Activated CD4-positive, alpha-beta memory T cell treated with anti-CD3 and anti-CD28 coated beads, Interleukin-2, amount 10 ng/mL, durations not matched to agents 7 days and 5 days (primary cell): ENCODE data around the gene MMEL1. TPM values are rescaled to one million over a fixed set of nuclear protein-coding genes. Genes with fewer than 3 reads are reported as not detected.
A peak's percentile ranks its signal among the peaks of the same experiment; 100 is the strongest.
"Not testable (repeated sequence)": the region's sequence is repeated elsewhere in the genome, so short reads cannot be mapped to it uniquely, and the experiment has no call there.

Experiments used
- CTCF ChIA-PET: fragments of 350-600 bp; sonication (Branson Sonifier 250); formaldehyde crosslinking; loops from one replicate; lab custom pipeline; 2021; ENCODE audit warnings: antibody characterized with exemption, inconsistent platforms; lab: Charles Lee
- POLR2A ChIA-PET: fragments of 350-600 bp; sonication (Branson Sonifier 250); formaldehyde crosslinking; loops from one replicate; lab custom pipeline; 2021; ENCODE audit warnings: antibody characterized with exemption; lab: Charles Lee
- DNase-seq: peaks from one replicate; pipeline ENCODE4 v3.0.0-alpha.2; 2020
- H3K27ac Mint-ChIP-seq: one replicate; pipeline ENCODE4 v1.8.0; 2021; ENCODE audit warnings: mild to moderate bottlenecking, mixed read lengths
- H3K27me3 Mint-ChIP-seq: one replicate; pipeline ENCODE4 v1.8.0; 2021; ENCODE audit warnings: mixed read lengths
- H3K36me3 Mint-ChIP-seq: one replicate; pipeline ENCODE4 v1.8.0; 2021; ENCODE audit warnings: low read depth, mixed read lengths
- H3K4me1 Mint-ChIP-seq: one replicate; pipeline ENCODE4 v1.8.0; 2021; ENCODE audit warnings: mixed read lengths
- H3K4me3 Mint-ChIP-seq: one replicate; pipeline ENCODE4 v1.8.0; 2021; ENCODE audit warnings: mild to moderate bottlenecking, mixed read lengths
- H3K9me3 Mint-ChIP-seq: one replicate; pipeline ENCODE4 v1.8.0; 2021; ENCODE audit warnings: mixed read lengths
- total RNA-seq, 2 experiments: library from RNA; stranded (reverse); gene quantifications; one replicate each; pipeline ENCODE4 v1.2.3, GENCODE V29; 2021

MMEL1 gene, protein sequence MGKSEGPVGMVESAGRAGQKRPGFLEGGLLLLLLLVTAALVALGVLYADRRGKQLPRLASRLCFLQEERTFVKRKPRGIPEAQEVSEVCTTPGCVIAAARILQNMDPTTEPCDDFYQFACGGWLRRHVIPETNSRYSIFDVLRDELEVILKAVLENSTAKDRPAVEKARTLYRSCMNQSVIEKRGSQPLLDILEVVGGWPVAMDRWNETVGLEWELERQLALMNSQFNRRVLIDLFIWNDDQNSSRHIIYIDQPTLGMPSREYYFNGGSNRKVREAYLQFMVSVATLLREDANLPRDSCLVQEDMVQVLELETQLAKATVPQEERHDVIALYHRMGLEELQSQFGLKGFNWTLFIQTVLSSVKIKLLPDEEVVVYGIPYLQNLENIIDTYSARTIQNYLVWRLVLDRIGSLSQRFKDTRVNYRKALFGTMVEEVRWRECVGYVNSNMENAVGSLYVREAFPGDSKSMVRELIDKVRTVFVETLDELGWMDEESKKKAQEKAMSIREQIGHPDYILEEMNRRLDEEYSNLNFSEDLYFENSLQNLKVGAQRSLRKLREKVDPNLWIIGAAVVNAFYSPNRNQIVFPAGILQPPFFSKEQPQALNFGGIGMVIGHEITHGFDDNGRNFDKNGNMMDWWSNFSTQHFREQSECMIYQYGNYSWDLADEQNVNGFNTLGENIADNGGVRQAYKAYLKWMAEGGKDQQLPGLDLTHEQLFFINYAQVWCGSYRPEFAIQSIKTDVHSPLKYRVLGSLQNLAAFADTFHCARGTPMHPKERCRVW
- total RNA-seq = 1 to 10 TPM; 1.0 to 1.5 TPM

DNA sequence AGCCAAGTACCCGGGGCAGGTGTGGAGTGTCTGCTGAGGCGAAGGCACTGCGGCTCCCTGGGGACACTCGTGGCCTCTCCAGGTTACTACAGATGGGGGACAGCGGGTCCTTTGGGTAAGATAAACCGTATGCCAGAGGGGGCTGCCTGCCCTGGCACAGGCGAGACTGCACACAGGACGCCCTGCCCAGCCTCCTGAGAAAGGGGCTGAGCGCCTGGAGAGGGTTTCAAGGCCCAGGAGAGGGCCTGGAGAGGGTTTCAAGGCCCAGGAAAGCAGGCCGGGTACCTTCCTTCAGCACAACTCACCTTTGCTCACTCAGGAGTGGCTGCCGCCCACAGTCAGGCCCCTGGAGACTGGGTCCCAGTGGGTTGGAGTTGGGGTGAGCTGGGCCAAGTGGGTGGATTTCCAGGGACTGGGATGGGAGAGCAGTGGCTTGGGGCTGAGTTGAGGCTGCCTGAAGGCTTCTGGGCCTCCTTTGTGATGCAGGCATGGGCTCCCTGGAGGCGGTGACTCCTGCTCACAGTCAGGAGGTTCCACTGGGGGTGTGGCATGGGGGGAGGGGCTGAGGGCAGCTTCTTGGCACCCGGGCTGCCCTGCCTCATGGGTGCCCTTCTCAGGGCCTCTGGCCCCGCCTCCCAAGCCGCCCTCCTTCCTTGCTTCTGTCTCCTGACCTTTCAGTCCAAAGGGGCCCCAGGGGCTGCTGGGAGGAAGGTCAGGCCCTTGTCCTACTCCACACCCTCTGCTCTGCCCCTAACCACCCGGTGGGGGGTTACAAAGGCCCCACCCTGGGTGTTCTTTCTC is at the start of gene MMEL1:
Gene MMEL1, minus strand, starts transcription at position 456 of the 801 bp plus-strand sequence. CDS start 3,532 bp downstream, outside the sequence.
- no peak within 1 kb of the TSS for H3K27ac Mint-ChIP-seq
- H3K9me3 Mint-ChIP-seq = peaks cover 23% of the 10 kb centered on the region
- H3K4me3 Mint-ChIP-seq = no peak within 1 kb of the TSS
- no peaks in the 10 kb centered on the region for H3K4me1 Mint-ChIP-seq
- H3K36me3 Mint-ChIP-seq = peaks cover 10% of the 10 kb centered on the region
- no peak for DNase-seq
- ChIA-PET CTCF (no interaction called here), POLR2A (interaction anchor here (0.7 kb wide), 1 partner anchor 109 kb away, joined by 3 read pairs; no protein-coding TSS in a partner anchor)
- H3K27me3 Mint-ChIP-seq = peaks cover 27% of the 10 kb centered on the region

GRCh38 chr1:2676726-2677125 is 43.9 kb upstream of the MMEL1 start:
- H3K4me3 Mint-ChIP-seq, DNase-seq, POLR2A ChIA-PET, H3K27me3 Mint-ChIP-seq, H3K27ac Mint-ChIP-seq, H3K36me3 Mint-ChIP-seq, H3K4me1 Mint-ChIP-seq, CTCF ChIA-PET, H3K9me3 Mint-ChIP-seq: not testable (repeated sequence)

DNA sequence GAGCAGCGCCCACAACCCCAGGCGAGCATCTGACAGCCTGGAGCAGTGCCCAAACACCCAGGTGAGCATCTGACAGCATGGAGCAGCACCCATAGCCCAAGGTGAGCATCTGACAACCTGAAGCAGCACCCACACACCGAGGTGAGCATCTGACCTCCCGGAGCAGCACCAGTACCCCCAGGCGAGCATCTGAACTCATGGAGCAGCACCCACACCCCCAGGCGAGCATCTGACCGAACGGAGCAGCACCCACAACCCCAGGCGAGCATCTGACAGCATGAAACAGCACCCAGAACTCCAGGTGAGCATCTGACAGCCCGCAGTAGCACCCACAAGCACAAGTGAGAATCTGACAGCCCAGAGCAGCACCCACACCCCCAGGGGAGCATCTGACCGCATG is 38.8 kb upstream of the MMEL1 start:
- H3K4me1 Mint-ChIP-seq, POLR2A ChIA-PET, H3K27ac Mint-ChIP-seq, CTCF ChIA-PET, H3K4me3 Mint-ChIP-seq, H3K27me3 Mint-ChIP-seq, H3K9me3 Mint-ChIP-seq, DNase-seq, H3K36me3 Mint-ChIP-seq: not testable (repeated sequence)

DNA sequence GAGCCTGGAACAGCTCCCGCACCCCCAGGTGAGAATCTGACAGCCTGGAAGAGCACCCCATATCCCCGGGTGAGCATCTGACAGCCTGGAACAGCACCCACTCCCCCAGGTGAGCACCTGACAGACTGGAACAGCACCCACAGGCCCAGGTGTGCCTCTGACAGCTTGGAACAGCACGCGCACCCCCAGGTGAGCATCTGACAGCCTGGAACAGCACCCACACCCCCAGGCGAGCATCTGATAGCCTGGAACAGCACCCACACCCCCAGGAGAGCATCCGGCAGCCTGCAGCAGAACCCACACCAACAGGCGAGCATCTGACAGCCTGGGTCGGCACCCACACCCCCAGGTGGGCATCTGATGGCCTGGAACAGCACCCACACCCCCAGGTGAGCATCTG is 27.0 kb upstream of the MMEL1 start:
- H3K36me3 Mint-ChIP-seq, H3K27ac Mint-ChIP-seq, DNase-seq, POLR2A ChIA-PET, H3K9me3 Mint-ChIP-seq, H3K4me1 Mint-ChIP-seq, H3K4me3 Mint-ChIP-seq, CTCF ChIA-PET, H3K27me3 Mint-ChIP-seq: not testable (repeated sequence)

- H3K4me1 Mint-ChIP-seq, POLR2A ChIA-PET, CTCF ChIA-PET, H3K4me3 Mint-ChIP-seq, H3K27ac Mint-ChIP-seq, DNase-seq, H3K27me3 Mint-ChIP-seq, H3K36me3 Mint-ChIP-seq, H3K9me3 Mint-ChIP-seq: not testable (repeated sequence)
These were observed 25.1 kb upstream of the MMEL1 start for GRCh38 chr1:2657909-2658308.

GRCh38 chr1:2657124-2657523 is 24.3 kb upstream of the MMEL1 start:
- H3K36me3 Mint-ChIP-seq, H3K9me3 Mint-ChIP-seq, POLR2A ChIA-PET, H3K4me1 Mint-ChIP-seq, CTCF ChIA-PET, H3K27me3 Mint-ChIP-seq, DNase-seq, H3K27ac Mint-ChIP-seq, H3K4me3 Mint-ChIP-seq: not testable (repeated sequence)

DNA sequence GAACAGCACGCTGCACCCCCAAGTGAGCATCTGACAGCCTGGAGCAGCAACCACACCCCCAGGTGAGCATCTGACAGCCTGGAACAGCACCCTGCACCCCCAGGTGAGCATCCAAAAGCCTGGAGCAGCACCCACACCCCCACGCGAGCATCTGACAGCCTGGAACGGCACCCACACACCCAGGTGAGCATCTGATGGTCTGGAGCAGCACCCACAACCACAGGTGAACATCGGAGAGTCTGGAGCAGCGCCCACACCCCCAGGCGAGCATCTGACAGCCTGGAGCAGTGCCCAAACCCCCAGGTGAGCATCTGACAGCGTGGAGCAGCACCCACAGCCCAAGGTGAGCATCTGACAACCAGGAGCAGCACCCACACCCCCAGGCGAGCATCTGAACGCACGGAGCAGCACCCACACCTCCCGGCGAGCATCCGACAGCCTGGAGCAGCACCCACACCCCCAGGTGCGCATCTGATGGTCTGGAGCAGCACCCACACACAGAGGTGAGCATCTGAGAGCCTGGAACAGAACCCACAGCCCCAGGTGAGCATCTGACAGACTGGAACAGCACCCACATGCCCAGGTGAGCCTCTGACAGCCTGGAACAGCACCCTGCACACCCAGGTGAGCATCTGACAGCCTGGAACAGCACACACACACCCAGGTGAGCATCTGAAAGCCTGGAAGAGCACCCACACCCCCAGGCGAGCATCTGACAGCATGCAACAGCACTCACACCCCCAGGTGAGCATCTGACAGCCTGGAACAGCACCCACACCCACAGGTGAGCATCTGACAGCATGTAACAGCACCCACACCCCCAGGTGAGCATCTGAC is 23.0 kb upstream of the MMEL1 start:
- peak; percentile 28 for DNase-seq
- H3K36me3 Mint-ChIP-seq, POLR2A ChIA-PET, H3K4me3 Mint-ChIP-seq, H3K27ac Mint-ChIP-seq, H3K27me3 Mint-ChIP-seq, H3K9me3 Mint-ChIP-seq, H3K4me1 Mint-ChIP-seq: not testable (repeated sequence)
- CTCF ChIA-PET = interaction anchor here (0.8 kb wide), 1 partner anchor 239 kb away, joined by 3 read pairs; no protein-coding TSS in a partner anchor

- H3K4me1 Mint-ChIP-seq, POLR2A ChIA-PET, H3K27ac Mint-ChIP-seq, H3K27me3 Mint-ChIP-seq, H3K9me3 Mint-ChIP-seq, H3K4me3 Mint-ChIP-seq, DNase-seq, CTCF ChIA-PET, H3K36me3 Mint-ChIP-seq: not testable (repeated sequence)
These were observed 21.7 kb upstream of the MMEL1 start for GRCh38 chr1:2654443-2654948.

DNA sequence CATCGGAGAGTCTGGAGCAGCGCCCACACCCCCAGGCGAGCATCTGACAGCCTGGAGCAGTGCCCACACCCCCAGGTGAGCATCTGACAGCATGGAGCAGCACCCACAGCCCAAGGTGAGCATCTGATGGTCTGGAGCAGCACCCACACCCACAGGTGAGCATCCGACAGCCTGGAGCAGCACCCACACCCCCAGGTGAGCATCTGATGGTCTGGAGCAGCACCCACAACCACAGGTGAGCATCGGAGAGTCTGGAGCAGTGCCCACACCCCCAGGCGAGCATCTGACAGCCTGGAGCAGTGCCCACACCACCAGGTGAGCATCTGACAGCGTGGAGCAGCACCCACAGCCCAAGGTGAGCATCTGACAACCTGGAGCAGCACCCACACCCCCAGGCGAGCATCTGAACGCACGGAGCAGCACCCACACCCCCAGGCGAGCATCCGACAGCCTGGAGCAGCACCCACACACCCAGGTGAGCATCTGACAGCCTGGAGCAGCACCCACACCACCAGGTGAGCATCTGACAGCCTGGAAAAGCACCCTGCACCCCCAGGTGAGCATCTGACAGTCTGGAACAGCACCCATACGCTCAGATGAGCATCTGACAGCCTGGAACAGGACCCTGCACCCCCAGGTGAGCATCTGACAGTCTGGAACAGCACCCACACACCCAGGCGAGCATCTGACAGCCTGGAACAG is 21.1 kb upstream of the MMEL1 start:
- H3K4me1 Mint-ChIP-seq, H3K4me3 Mint-ChIP-seq, H3K9me3 Mint-ChIP-seq, H3K27me3 Mint-ChIP-seq, H3K27ac Mint-ChIP-seq, CTCF ChIA-PET, H3K36me3 Mint-ChIP-seq, POLR2A ChIA-PET: not testable (repeated sequence)
- DNase-seq = peak; percentile 49

DNA sequence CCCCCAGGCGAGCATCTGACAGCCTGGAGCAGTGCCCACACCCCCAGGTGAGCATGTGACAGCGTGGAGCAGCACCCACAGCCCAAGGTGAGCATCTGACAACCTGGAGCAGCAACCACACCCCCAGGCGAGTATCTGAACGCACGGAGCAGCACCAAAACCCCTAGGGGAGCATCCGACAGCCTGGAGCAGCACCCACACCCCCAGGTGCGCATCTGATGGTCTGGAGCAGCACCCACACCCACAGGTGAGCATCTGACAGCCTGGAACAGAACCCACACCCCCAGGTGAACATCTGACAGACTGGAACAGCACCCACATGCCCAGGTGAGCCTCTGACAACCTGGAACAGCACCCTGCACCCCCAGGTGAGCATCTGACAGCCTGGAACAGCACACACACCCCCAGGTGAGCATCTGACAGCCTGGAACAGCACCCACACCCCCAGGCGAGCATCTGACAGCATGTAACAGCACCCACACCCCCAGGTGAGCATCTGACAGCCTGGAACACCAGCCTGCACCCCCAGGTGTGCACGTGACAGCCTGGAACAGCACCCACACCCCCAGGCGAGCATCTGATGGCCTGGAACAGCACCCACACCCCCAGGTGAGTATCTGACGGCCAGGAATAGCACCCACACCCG is 20.2 kb upstream of the MMEL1 start:
- not testable (repeated sequence) for H3K4me1 Mint-ChIP-seq

DNA sequence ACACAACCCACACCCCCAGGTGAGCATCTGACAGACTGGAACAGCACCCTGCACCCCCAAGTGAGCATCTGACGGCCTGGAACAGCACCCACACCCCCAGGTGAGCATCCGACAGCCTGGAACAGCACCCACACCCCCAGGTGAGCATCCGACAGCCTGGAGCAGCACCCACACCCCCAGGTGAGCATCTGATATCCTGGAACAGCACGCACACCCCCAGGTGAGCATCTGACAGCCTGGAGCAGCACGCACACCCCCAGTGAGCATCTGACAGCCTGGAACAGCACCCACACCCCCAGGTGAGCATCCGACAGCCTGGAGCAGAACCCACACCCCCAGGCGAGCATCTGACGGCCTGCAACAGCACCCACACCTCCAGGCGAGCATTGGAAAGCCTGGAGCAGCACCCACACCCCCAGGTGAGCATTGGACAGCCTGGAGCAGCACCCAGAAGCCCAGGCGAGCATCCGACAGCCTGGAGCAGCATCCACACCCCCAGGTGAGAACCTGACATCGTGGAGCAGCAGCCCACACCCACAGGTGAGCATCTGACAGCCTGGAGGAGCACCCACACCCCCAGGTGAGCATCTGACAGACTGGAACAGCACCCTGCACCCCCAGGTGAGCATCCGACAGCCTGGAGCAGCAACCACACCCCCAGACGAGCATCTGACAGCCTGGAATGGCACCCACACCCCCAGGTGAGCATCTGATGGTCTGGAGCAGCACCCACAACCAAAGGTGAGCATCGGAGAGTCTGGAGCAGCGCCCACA is 19.5 kb upstream of the MMEL1 start:
- H3K4me3 Mint-ChIP-seq, DNase-seq, H3K9me3 Mint-ChIP-seq, H3K36me3 Mint-ChIP-seq, CTCF ChIA-PET, H3K27ac Mint-ChIP-seq, H3K27me3 Mint-ChIP-seq, POLR2A ChIA-PET, H3K4me1 Mint-ChIP-seq: not testable (repeated sequence)

More for the DNA sequence above, 20.2 kb upstream of the MMEL1 start:
- H3K4me3 Mint-ChIP-seq, H3K36me3 Mint-ChIP-seq, H3K27me3 Mint-ChIP-seq, H3K27ac Mint-ChIP-seq, POLR2A ChIA-PET, H3K9me3 Mint-ChIP-seq, CTCF ChIA-PET: not testable (repeated sequence)
- peak; percentile 38 for DNase-seq
